ENCODE data around the gene ARHGEF25.

Gene ARHGEF25

DNA sequence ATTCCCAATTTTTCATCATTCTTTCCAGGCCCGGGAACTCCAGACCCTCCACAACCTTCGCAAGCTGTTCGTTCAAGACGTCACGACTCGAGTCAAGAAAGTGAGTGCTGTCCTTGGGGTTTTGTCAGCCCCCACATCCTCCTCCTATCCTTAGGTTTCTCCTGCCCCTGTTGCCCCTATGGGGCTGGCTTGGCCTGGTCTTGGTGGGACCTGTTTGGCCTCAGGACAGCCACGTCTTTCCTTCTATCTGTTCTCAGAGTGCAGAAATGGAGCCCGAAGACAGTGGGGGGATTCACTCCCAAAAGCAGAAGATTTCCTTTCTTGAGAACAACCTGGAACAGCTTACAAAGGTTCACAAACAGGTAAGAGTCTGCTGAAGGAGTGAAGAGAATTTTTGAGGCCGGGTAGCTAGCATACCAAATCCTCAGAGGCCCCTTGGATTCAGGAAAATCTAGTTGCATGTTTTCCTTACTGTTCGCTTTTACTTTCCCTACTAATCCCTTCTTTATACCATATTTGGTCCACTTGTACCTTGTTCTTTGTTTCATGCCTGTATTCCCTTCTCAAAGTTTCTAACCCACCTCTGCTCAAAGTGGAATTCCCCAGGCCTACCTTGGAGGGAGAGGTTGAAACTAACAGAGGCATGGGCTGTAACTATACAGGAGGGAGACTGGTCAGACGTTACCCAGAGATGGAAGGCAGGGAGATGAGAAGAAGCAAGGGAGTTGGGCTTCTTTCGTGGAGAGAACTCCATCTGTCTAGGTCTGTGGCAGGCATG lies 33.1 kb upstream of the ARHGEF25 start:
- no peaks in the 10 kb centered on the region for H3K27me3 ChIP-seq (ENCODE audit: insufficient read depth, poor library complexity, severe bottlenecking)
- no peak overlapping the region for H3K27ac ChIP-seq (replicated peaks)
- H3K4me3 ChIP-seq (replicated peaks; ENCODE audit: insufficient read depth, low read length) = no peak overlapping the region
- DNase-seq (ENCODE audit: low read depth in 1 of 2, low spot score in 1 of 2) = no peak
- no peak for TF ChIP-seq GABPA (IDR thresholded peaks at IDR 0.05; ENCODE audit: low read depth)
- no peak for TF ChIP-seq CTCF (IDR thresholded peaks at IDR 0.05; ENCODE audit: insufficient read depth, low read length)
- TF ChIP-seq POLR2AphosphoS5 (IDR thresholded peaks at IDR 0.05; ENCODE audit: low read depth) = no peak
- TF ChIP-seq, protein P1, sequence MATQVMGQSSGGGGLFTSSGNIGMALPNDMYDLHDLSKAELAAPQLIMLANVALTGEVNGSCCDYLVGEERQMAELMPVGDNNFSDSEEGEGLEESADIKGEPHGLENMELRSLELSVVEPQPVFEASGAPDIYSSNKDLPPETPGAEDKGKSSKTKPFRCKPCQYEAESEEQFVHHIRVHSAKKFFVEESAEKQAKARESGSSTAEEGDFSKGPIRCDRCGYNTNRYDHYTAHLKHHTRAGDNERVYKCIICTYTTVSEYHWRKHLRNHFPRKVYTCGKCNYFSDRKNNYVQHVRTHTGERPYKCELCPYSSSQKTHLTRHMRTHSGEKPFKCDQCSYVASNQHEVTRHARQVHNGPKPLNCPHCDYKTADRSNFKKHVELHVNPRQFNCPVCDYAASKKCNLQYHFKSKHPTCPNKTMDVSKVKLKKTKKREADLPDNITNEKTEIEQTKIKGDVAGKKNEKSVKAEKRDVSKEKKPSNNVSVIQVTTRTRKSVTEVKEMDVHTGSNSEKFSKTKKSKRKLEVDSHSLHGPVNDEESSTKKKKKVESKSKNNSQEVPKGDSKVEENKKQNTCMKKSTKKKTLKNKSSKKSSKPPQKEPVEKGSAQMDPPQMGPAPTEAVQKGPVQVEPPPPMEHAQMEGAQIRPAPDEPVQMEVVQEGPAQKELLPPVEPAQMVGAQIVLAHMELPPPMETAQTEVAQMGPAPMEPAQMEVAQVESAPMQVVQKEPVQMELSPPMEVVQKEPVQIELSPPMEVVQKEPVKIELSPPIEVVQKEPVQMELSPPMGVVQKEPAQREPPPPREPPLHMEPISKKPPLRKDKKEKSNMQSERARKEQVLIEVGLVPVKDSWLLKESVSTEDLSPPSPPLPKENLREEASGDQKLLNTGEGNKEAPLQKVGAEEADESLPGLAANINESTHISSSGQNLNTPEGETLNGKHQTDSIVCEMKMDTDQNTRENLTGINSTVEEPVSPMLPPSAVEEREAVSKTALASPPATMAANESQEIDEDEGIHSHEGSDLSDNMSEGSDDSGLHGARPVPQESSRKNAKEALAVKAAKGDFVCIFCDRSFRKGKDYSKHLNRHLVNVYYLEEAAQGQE (IDR thresholded peaks at IDR 0.05; ENCODE audit: insufficient replicate concordance, low read depth) = no peak
- TF ChIP-seq SPI1 (IDR thresholded peaks at IDR 0.05; ENCODE audit: borderline replicate concordance, low read depth) = no peak

DNA sequence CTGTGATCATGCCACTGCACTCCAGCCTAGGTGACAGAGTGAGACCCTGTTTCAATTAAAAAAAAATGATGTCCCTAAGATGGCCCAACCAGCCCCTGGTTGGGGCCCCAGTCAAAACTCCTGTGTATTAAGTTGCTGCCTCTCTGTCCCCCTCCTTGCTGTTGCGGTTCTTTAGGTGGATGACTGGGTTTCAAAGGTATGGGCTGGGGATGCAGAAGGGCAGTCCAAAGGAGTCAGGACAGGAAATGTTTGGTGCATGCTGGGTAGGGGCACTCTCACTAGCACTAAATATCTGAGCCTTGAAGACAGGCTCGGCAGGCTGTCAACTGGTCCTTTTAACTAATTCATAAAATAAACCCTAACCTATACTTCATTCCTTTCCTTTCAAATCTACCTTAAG lies 32.2 kb upstream of the ARHGEF25 start:
- Histone ChIP-seq H3K4me3 (replicated peaks; ENCODE audit: insufficient read depth, low read length) (no peak overlapping the region), H3K27me3 (ENCODE audit: insufficient read depth, poor library complexity, severe bottlenecking) (no peaks in the 10 kb centered on the region), H3K27ac (replicated peaks) (no peak overlapping the region)
- no peak for DNase-seq (ENCODE audit: low read depth in 1 of 2, low spot score in 1 of 2)
- TF ChIP-seq CTCF (IDR thresholded peaks at IDR 0.05; ENCODE audit: insufficient read depth, low read length) = no peak
- no peak for TF ChIP-seq GABPA (IDR thresholded peaks at IDR 0.05; ENCODE audit: low read depth)
- no peak for TF ChIP-seq POLR2AphosphoS5 (IDR thresholded peaks at IDR 0.05; ENCODE audit: low read depth)
- TF ChIP-seq, protein P1 (IDR thresholded peaks at IDR 0.05; ENCODE audit: insufficient replicate concordance, low read depth) = no peak

GRCh38 chr12:57579677-57580465 lies 31.4 kb upstream of the ARHGEF25 start:
- Histone ChIP-seq H3K27me3 (ENCODE audit: insufficient read depth, poor library complexity, severe bottlenecking) (no peaks in the 10 kb centered on the region), H3K27ac (replicated peaks) (no peak overlapping the region), H3K4me3 (replicated peaks; ENCODE audit: insufficient read depth, low read length) (no peak overlapping the region)
- TF ChIP-seq GABPA (IDR thresholded peaks at IDR 0.05; ENCODE audit: low read depth) (no peak), POLR2AphosphoS5 (IDR thresholded peaks at IDR 0.05; ENCODE audit: low read depth) (no peak), CTCF (IDR thresholded peaks at IDR 0.05; ENCODE audit: insufficient read depth, low read length) (no peak), SPI1 (IDR thresholded peaks at IDR 0.05; ENCODE audit: borderline replicate concordance, low read depth) (no peak)
- TF ChIP-seq, protein P1 (IDR thresholded peaks at IDR 0.05; ENCODE audit: insufficient replicate concordance, low read depth) = no peak
- no peak for DNase-seq (ENCODE audit: low read depth in 1 of 2, low spot score in 1 of 2)

Measured in HL-60 (cell line).